Stimulated activated naive CD8-positive, alpha-beta T cell treated with anti-CD3 and anti-CD28 coated beads, Interleukin-15, Interleukin-2, amounts not matched to agents 100 ng/mL and 50 ng/mL, for 24 hours (primary cell): ENCODE measurements around the gene CHRND.

ENCODE experiments used
- H3K27ac Mint-ChIP-seq: one replicate; pipeline ENCODE4 v1.8.0; 2021; ENCODE audit warnings: mild to moderate bottlenecking, mixed read lengths
- H3K27me3 Mint-ChIP-seq: one replicate; pipeline ENCODE4 v1.8.0; 2021; ENCODE audit warnings: mixed read lengths
- H3K36me3 Mint-ChIP-seq: one replicate; pipeline ENCODE4 v1.8.0; 2021; ENCODE audit warnings: low read depth, mixed read lengths
- H3K4me1 Mint-ChIP-seq: one replicate; pipeline ENCODE4 v1.8.0; 2021; ENCODE audit warnings: low read depth, mixed read lengths
- H3K4me3 Mint-ChIP-seq: one replicate; pipeline ENCODE4 v1.8.0; 2021; ENCODE audit warnings: mild to moderate bottlenecking, mixed read lengths
- H3K9me3 Mint-ChIP-seq: one replicate; pipeline ENCODE4 v1.8.0; 2021; ENCODE audit warnings: mixed read lengths

CHRND gene

DNA sequence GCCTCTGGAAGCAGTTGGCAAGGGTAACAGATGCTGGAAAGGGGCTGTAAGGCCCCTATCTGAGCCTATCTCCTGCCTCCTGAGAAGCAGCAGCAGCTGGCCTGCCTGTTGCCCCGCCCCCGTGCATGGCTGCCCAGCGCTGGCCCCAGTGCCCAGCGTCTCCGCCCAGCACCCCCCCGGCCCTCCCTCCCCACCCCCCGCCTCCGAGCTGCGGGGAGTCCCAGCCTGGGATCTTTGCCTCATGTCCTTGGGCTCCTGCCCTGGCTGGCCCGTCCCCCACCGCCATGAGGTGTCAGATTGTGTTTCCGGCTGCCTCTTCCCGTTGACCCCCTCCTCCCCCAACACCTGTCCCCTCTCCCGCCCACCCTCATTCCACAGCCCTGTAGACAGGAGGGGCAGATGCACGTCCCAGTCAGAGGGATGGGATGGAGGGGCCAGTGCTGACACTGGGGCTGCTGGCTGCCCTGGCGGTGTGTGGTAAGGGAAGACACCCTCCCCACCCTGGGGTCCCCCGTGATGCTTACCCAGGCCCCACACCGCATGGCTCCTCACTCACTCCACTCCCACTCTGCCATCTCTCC, at the start of gene CHRND:
Gene CHRND, plus strand, starts transcription at position 370 of the 581 bp plus-strand sequence. Its CDS starts 56 bp downstream, at position 426.
- Mint-ChIP-seq H3K4me3 (no peak within 1 kb of the TSS), H3K36me3 (no peaks in the 10 kb centered on the region), H3K9me3 (no peaks in the 10 kb centered on the region), H3K27ac (no peak within 1 kb of the TSS), H3K4me1 (peaks cover 22% of the 10 kb centered on the region), H3K27me3 (peaks cover 30% of the 10 kb centered on the region)

DNA sequence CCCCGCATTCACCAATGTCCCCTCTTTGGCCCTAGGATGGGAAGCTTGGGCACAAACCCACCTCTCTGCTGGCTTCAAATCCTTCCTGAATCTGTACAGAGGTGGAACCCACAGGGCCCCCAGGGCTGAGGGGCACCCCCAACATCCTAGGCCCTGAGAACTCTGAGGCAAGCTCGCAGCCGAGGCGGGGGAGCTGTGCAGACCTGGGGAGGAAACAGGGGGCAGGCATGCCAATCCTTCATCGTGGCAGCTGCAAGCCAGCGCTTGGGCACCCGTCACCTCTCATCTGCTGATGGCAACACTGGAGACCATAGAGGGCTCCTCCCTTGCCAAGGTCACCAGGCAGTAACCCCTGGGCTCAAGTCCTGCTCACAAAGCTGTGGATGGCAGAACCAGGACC, 49.2 kb upstream of the CHRND start:
- H3K4me3 Mint-ChIP-seq, result no peak overlapping the region
- no peaks in the 10 kb centered on the region for H3K36me3 Mint-ChIP-seq
- no peaks in the 10 kb centered on the region for H3K4me1 Mint-ChIP-seq
- peaks cover 13% of the 10 kb centered on the region for H3K9me3 Mint-ChIP-seq
- no peak overlapping the region for H3K27ac Mint-ChIP-seq
- H3K27me3 Mint-ChIP-seq, result peaks cover 16% of the 10 kb centered on the region

DNA sequence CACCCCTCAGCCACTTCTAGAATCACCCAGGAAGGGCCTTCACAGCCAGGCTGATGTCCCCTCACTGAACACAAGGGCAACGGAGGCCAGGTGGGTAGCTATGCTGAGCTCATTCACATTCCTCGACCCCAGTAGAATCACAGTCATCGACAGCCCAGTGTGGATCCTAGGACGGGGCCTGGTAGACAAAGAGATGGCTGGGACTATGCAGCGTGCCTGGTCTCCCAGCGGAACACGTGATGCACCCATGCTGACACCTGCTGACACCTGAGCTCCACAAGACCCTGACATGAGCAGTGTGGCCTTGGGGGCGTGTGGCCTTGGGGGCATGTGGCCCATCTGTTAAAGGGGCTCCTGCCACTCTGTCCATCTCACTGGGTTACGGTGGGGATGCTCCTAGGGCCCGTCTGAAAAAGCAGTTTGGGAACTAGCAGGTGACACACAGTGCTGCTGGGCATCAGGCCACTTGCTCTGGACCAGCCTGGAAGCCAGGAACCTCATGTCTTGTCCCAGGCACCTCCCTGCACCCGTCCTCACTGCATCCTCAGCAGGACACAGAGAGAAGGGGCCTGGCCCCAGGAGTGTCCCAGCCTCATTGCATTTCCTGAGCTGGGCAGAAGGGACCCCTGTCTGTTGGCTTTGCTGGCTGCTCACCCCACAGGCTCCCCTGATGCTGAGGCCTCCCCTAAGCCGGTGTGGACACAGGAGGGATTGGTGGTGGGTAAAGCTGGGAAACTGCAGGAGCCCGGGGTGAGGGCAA, 48.0 kb upstream of the CHRND start:
- Mint-ChIP-seq H3K27ac (no peak overlapping the region), H3K9me3 (peaks cover 1% of the 10 kb centered on the region), H3K27me3 (peaks cover 5% of the 10 kb centered on the region), H3K4me1 (no peaks in the 10 kb centered on the region), H3K36me3 (no peaks in the 10 kb centered on the region), H3K4me3 (no peak overlapping the region)

DNA sequence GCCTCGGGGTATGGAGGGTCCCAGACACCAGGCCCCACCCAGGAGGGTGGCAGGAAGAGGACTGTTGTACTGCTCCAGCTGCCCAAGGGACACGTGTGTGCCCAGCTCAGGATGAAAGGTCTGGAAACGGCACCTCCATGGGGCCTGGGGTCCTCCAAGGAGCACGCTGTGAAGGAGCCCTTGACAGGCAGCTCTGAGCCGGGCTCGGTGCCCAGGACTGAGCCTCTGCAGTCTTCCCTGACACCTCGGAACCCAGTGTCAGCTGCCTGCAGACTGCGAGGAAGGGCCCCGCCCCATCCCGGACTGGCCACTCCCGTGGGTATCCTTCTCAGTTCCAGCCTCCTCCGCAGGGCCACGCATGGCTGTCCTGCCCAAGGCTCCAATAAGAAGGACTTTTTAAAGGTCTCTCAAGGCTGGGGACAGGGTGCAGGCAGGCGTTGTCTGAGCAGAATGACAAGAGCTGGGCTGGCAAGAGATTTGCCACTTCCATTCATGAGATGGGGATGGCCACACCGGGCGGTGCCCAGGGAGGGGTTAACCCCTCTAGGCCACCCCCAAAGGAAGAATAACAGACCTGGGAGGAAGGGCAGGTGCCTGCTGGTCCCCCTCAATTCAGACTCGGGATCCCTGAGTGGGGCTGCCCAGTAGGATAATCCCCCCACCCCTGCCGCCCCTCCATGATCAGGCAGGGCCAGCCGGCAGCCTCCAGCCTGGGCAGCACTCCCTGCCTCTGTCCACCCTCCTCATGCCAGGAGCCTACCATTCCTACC, 47.2 kb upstream of the CHRND start:
- Mint-ChIP-seq H3K36me3 (no peaks in the 10 kb centered on the region), H3K4me1 (no peaks in the 10 kb centered on the region), H3K4me3 (no peak overlapping the region), H3K27ac (no peak overlapping the region), H3K9me3 (no peaks in the 10 kb centered on the region), H3K27me3 (peaks cover 4% of the 10 kb centered on the region)

DNA sequence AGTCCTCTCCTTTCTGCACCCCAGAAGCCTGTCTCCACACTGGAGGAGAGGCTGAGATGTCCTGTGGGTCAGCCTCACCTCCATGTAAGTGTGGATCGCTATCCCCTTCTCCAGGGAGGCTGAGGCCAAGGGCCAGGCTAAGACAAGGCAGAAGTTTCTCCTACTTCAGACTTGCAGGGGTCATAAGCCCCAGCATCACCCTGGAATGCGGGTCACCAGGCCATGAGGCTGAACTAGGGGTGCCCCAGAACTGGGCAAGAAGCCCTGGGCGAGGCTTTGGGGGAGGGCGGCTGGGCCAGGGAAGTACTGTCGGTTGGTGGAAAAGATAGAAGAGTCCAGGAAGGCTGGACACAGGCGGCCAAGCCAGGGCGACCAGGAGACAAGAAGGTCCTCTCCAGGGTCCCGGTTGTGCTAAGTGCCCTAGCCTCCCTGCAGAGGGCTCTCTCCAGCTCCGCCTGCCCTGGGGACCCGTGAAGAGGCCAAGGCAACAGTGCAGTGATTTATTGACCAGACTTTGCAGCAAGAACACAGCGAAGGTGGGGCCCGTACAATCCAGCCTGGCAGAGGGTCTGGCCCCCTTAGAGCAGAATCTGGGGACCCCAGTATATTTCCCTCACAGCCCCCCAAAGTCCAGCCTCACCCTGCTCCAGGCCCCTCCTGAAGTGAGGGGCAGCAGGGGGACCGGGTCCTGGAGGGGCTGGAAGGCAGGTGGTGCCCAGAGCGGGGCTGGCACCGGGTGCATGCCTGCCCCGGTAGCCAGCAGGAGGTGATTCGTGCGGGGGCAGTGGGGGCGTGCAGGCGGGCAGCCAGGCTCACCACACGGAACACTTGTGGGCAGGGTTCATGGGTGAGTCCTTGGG, 46.4 kb upstream of the CHRND start:
- Mint-ChIP-seq H3K27me3 (peaks cover 8% of the 10 kb centered on the region), H3K27ac (no peak overlapping the region), H3K36me3 (no peaks in the 10 kb centered on the region), H3K9me3 (no peaks in the 10 kb centered on the region), H3K4me3 (no peak overlapping the region), H3K4me1 (no peaks in the 10 kb centered on the region)

DNA sequence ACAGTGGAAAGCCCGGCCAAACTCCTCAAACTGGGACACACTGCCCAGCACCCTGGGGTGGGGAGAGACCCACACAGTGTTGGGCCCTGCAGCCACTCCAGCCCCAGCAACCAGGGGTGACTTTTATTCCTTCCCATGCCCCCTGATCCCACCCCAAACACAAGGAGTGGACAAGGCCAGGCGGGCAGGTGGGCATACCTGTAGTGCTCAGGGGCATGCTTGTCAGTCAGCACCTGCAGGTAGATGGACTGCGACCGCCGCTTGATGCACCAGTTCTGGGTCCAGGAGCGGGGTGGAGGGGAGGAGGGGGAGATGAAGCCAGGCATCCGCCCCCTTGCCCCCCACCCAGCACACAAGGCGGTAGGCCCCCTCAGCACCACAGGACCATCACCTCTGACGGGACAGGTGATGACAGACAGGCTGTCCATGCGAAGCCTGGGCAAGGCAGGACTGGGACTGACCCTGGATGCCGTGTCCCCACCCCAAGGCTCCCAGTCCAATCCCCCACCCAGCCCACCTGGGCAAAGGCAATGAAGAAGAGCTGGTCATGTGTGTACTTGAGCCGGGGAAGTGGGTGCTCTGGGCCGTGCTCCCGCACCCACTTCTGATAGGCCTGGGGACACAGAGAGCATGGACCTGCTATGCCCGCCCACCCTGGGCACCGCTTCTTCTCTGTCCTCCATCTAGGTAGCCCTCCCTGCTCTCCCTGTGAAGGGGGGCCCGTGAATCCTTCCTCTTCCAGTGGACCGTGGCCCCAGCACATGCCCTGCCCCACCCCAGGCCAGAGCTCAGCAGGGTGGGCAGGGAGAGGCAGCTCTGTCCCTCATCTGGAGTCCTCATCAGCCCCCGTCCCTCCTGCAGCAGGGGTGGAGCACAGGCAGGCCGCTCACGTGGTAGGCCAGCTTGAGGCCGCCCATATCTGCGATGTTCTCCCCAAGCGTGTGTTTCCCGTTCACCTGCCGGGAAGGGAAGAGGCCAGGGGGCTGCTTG, 45.5 kb upstream of the CHRND start:
- H3K4me1 Mint-ChIP-seq, result peaks cover 5% of the 10 kb centered on the region
- H3K9me3 Mint-ChIP-seq, result no peaks in the 10 kb centered on the region
- no peak overlapping the region for H3K27ac Mint-ChIP-seq
- H3K27me3 Mint-ChIP-seq, result peaks cover 16% of the 10 kb centered on the region
- no peaks in the 10 kb centered on the region for H3K36me3 Mint-ChIP-seq
- H3K4me3 Mint-ChIP-seq, result no peak overlapping the region

DNA sequence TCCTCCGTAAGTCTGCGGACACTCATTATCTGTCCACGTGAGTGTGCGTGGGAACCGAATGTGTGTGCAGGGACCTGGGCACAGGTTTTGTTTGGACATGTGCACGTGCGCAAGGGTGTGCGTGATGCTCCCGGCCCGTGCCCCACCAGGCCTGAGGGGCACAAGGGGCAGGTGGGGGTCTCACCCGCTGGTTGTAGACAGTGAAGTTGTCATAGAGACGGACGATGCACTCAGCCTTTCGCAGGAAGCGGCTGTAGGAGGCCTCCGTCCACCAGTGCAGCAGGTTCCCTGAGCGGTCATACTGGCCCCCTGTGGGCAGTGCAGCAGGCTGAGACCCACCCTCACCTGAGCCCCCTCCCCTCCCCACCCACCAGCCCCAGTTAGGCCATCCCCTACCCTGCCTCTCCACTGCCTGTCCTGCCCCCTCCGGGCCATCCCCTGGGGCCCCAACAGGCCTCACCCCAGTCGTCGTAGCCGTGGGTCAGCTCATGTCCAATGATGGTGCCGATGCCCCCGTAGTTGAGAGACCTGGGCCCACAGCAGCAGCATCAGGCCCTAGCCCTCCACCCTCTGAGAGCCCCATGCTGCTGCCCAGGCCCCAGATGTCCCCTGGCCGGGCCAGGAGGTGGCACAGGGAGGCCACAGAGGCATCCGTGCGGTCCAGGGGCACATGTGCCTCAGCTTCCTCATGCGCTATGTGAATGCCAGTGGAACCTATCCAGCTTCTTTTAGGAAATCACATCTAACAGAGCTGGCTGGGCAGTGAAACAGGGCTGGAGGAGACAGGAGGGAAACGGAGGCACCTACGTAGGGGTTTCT, 44.4 kb upstream of the CHRND start:
- no peak overlapping the region for H3K4me3 Mint-ChIP-seq
- no peak overlapping the region for H3K27ac Mint-ChIP-seq
- H3K4me1 Mint-ChIP-seq, result peaks cover 5% of the 10 kb centered on the region
- no peaks in the 10 kb centered on the region for H3K9me3 Mint-ChIP-seq
- H3K27me3 Mint-ChIP-seq, result peaks cover 16% of the 10 kb centered on the region
- H3K36me3 Mint-ChIP-seq, result no peaks in the 10 kb centered on the region

DNA sequence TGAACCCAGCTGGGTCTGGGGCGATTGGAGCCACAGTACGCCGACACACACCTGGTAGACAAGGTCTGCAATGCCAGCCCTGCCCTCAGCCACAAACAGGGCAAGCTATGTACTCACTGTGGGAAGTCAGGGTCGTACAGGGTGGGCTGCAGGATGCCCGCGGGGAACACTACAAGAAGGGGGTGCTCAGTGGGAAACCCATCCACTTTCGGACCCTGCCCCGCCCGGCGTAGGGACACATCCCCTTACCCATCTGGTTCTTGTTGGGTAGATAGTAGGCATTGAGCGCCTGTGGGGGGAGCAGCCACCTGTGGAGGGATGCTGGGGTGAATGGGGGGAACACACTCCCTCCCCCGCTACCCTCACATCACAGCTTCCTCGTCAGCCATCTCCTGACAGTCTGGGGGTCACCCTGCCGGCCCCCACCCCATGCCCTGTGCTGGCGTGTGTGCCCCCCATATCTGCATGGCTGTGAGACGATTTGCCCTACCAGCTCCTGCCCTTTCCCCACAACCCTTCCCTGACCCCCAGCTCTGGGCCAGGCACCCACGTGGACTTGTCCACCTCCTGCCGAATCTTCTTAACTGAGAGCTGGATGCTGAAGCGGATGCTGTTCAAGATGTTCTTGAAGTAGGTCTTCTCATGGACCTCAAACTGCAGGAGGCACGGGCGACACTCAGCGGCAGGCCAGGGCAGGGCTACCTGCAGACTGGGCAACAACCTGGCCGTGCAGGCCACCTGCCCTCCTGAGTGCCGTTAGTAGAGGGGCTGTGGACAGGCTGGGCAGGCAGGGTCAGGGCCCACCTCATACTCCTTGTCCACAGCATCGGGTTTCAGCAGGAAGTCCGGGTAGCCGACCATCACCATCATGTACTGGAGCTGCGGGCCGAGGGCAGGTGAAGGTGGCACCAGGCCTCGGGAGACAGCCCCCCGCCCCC, 43.4 kb upstream of the CHRND start:
- peaks cover 20% of the 10 kb centered on the region for H3K27me3 Mint-ChIP-seq
- H3K9me3 Mint-ChIP-seq, result no peaks in the 10 kb centered on the region
- no peak overlapping the region for H3K27ac Mint-ChIP-seq
- peaks cover 5% of the 10 kb centered on the region for H3K4me1 Mint-ChIP-seq
- H3K4me3 Mint-ChIP-seq, result no peak overlapping the region
- no peaks in the 10 kb centered on the region for H3K36me3 Mint-ChIP-seq

DNA sequence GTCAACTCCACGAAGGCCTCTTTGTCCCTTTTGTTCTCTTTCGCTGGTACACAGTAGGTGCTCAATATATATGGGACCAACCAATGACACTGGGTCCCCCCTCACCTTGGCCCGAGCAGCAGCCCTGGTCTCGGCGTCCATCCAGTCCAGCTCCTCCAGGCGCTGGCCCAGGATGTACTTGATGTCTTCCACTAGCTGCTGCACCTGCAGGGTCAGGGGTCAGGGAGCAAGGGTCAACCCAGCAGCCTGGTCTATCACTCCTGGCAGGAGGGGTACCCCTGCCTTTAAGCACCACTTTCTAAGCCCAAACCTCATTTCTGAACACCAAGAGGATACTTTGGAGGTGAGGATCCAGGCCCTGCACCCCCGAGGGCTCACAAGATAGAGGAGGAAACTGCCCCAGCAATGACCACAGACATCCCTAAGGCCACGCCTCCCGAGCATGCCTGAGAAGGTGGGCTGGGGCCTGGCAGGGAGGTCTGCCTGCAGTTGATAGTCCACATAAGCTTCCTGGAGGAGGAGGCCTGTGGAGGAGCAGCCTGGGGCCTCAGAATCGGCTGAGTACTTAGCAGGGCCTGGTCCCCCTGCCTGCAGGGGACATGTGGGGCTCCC, 42.5 kb upstream of the CHRND start:
- peaks cover 24% of the 10 kb centered on the region for H3K27me3 Mint-ChIP-seq
- H3K4me3 Mint-ChIP-seq, result no peak overlapping the region
- H3K9me3 Mint-ChIP-seq, result no peaks in the 10 kb centered on the region
- H3K36me3 Mint-ChIP-seq, result no peaks in the 10 kb centered on the region
- H3K27ac Mint-ChIP-seq, result no peak overlapping the region
- peaks cover 5% of the 10 kb centered on the region for H3K4me1 Mint-ChIP-seq

DNA sequence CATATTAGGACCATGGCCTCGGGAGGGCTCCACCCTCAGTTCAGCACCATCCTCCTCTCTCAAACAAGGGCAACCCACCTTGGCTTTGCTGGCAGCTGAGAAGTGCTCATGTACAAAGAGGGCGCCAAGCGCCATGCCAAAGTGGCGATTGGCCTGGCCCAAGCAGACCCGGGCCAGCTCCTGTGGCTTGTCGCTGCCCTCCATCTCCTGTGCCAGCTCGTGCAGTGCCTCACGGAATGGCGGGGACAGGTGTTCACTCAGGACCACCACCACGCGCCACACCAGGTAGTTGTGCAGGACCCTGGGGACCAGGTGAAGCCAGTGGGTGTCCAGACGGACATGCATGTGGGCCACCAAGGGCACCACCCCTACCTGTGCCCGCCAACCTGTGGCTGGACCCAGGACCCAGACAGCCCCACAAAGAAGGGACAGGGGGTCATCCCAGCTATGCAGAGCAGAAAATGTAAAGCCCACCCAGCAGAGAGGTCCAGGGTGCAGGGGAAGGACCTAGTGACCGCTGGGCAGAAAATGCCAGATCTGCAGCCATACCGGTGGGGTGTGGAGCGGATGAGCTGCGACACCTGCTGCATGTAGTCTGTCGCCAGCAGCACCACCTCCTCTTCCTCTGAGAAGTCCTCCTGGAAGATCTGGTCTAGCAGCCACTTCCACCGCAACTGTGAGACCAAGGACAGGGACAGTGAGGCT, 41.9 kb upstream of the CHRND start:
- H3K4me3 Mint-ChIP-seq, result no peak overlapping the region
- no peaks in the 10 kb centered on the region for H3K36me3 Mint-ChIP-seq
- H3K4me1 Mint-ChIP-seq, result peaks cover 5% of the 10 kb centered on the region
- peaks cover 31% of the 10 kb centered on the region for H3K27me3 Mint-ChIP-seq
- H3K9me3 Mint-ChIP-seq, result no peaks in the 10 kb centered on the region
- no peak overlapping the region for H3K27ac Mint-ChIP-seq

DNA sequence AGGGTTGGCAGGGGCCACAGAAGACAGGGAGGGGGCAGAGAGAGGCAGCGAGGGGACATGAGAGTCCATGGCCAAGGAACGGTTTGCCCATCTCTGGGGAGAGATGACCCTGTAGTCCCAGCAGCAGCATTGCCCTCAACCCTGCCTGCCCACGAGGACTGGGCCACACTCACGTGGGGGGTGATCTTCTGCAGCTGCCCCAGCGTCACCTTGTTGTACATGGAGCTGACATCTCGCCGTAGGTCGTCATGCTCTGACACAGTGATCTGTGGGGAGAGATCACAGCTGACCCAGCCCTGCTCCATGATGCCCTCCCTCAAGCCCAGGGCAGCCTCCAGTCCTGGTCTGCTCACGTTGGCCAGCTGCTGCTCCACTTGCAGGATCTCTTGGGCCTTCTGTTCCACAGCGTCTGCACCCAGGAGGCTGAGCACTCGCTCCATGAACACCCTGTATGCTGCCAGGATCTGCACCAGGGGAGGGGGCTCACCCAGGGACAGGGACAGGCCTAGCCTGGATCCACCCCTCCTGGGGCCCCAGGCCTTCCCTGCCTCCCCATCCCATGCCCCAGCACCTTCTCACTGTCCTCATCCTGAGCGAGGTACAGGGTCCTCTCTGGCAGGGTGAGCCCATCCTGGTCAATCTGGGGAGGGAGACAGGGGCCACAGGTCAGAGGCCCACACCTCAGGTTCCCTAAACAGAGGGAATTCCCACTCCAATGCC, 41.2 kb upstream of the CHRND start:
- Mint-ChIP-seq H3K36me3 (no peaks in the 10 kb centered on the region), H3K4me3 (no peak overlapping the region), H3K4me1 (peaks cover 5% of the 10 kb centered on the region), H3K9me3 (no peaks in the 10 kb centered on the region), H3K27me3 (peaks cover 38% of the 10 kb centered on the region), H3K27ac (no peak overlapping the region)
